Hepatocyte (in vitro differentiated cells): ENCODE data around the gene ARSG.

Source experiments
- EZH2 ChIP-seq: fragments of 200-600 bp; sonication (generic); IDR thresholded peaks from 2 replicates; pipeline ENCODE4 v1.6.1; 2016; ENCODE audit warnings: antibody characterized with exemption, mild to moderate bottlenecking, borderline replicate concordance
- EZH2phosphoT487 ChIP-seq: fragments of 200-600 bp; sonication (generic); IDR thresholded peaks from one replicate; pipeline ENCODE4 v1.6.1; 2018; ENCODE audit warnings: antibody characterized with exemption, mild to moderate bottlenecking, low read depth, moderate library complexity; ENCODE audit not compliant: unreplicated experiment, severe bottlenecking
- TF ChIP-seq, protein P1 (sequence below): fragments of 200-600 bp; sonication (generic); IDR thresholded peaks from 2 replicates; pipeline ENCODE4 v1.5.1; 2016; ENCODE audit warnings: antibody characterized with exemption, mild to moderate bottlenecking; ENCODE audit not compliant: poor library complexity

DNA sequence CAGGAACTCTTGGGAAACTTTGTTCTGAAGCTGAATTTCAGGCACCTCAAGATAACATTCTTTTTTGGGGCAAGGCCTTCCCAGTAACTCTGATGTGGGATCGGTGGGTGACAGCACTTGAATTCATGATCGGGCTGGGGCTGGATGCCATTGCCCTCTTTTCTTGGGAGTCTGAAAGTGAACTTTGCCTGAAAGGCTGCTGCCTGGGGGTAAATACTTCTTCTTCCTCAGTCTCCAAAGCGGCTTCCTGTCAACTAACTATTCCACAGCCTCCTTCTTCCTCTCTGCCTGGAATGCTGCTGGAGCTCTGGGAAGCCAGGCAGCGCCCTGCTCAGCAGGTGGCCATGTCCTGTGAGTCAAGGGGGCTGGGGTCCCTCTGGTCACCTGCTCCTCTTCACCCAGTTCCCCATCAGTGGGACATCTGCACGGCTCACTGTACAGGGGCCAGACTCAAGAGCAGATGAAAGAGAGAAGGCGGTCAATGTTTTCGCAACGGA, 86.5 kb downstream of the ARSG start:
- TF ChIP-seq, protein P1, sequence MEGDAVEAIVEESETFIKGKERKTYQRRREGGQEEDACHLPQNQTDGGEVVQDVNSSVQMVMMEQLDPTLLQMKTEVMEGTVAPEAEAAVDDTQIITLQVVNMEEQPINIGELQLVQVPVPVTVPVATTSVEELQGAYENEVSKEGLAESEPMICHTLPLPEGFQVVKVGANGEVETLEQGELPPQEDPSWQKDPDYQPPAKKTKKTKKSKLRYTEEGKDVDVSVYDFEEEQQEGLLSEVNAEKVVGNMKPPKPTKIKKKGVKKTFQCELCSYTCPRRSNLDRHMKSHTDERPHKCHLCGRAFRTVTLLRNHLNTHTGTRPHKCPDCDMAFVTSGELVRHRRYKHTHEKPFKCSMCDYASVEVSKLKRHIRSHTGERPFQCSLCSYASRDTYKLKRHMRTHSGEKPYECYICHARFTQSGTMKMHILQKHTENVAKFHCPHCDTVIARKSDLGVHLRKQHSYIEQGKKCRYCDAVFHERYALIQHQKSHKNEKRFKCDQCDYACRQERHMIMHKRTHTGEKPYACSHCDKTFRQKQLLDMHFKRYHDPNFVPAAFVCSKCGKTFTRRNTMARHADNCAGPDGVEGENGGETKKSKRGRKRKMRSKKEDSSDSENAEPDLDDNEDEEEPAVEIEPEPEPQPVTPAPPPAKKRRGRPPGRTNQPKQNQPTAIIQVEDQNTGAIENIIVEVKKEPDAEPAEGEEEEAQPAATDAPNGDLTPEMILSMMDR = no peak
- TF ChIP-seq EZH2phosphoT487 (no peak), EZH2 (no peak)
